Measurements from ENCODE around the gene ADGB.

- no peak for TF ChIP-seq FOXA1 (IDR thresholded peaks at IDR 0.05)
- no peak for TF ChIP-seq ELF4 (IDR thresholded peaks at IDR 0.05)
- TF ChIP-seq FOXM1 (IDR thresholded peaks at IDR 0.05; ENCODE audit: borderline replicate concordance): no peak
Measured at GRCh38 chr6:146689806-146690205, 91.0 kb downstream of the ADGB start.
